Ramos (cell line): Measurements from ENCODE around the gene TCHHL1.

Source experiments
- in situ Hi-C: fragments of 300-500 bp; cut with MboI; formaldehyde crosslinking; loops from one replicate; pipeline ENCODE4 v1.14.3; 2022; ENCODE audit warnings: low sequenced_read_pairs; ENCODE audit not compliant: unreplicated experiment

TCHHL1 gene

DNA sequence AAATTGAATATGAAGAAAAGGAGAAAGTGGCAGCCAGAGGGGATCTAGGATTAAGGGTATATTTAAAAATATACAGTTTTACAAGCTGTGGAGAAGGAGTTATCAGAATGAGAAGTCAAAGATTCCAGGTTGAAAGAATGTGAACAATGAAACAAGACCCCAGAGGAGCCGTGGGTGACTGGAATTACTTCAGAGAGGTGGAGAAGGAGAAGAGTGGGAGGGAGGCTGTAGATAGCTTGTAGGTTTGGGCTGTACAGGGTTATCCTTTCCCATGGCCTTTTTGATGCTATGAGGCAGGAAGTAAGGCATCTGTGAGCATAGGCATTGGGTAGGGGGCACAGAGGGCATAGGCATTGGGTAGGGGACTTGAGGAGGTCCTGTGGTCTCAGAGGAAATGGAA lies 46.8 kb downstream of the TCHHL1 start:
- in situ Hi-C loops, result no loop called here

DNA sequence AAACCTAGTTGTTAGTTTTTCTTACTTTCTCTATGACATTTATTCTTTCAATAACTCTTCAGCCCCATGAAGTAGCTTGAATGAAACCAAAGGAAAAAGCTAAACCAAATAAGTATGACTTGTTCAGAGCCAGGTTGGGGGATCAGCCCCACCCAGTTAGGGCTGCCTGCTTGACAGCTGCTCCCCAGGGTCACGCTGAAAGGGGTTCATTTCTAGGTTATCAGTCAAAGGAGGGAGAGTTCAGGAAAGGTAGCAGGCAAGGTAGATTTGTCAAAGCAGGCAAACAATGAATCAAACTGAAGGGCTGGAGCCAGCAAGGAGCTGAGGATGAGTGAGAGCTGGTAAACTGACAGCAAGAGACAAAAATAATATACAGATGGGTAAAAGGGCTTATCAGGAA lies 49.0 kb downstream of the TCHHL1 start:
- in situ Hi-C loops, result no loop called here

DNA sequence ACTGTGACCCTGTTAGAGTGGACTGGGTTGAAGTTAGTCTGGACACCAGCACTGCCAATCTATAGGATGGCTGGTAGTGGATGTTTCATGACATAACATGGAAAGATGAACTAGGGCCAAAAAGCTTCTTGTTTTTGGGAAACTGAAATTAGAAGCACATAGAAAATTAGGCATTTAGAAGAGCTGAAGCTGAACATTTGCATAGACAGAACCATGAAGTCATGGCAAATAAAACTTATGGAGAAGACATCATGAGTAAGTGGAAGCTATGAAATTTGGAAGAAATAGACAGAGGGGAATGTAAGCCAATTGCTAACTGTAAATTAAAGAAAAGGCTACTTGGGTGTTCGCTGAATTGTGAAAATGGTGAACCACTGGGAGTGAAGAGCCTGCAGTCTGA lies 49.4 kb downstream of the TCHHL1 start:
- in situ Hi-C loops, result no loop called here

DNA sequence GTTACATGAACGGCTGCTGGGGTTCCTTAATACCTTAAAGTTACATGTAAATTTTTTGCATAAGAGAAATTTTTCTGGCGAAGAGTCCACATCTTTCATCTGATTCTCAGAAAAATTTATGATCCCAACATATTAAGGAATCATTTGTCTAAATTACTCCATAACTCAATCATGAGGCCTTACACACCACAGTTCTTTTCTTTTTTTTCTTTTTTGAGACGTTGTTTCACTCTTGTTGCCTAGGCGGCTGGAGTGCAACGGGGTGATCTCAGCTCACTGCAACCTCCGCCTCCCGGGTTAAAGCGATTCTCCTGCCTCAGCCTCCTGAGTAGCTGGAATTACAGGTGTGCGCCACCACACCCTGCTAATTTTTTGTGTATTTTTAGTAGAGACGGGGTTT lies 50.0 kb downstream of the TCHHL1 start:
- in situ Hi-C loops, result no loop called here

DNA sequence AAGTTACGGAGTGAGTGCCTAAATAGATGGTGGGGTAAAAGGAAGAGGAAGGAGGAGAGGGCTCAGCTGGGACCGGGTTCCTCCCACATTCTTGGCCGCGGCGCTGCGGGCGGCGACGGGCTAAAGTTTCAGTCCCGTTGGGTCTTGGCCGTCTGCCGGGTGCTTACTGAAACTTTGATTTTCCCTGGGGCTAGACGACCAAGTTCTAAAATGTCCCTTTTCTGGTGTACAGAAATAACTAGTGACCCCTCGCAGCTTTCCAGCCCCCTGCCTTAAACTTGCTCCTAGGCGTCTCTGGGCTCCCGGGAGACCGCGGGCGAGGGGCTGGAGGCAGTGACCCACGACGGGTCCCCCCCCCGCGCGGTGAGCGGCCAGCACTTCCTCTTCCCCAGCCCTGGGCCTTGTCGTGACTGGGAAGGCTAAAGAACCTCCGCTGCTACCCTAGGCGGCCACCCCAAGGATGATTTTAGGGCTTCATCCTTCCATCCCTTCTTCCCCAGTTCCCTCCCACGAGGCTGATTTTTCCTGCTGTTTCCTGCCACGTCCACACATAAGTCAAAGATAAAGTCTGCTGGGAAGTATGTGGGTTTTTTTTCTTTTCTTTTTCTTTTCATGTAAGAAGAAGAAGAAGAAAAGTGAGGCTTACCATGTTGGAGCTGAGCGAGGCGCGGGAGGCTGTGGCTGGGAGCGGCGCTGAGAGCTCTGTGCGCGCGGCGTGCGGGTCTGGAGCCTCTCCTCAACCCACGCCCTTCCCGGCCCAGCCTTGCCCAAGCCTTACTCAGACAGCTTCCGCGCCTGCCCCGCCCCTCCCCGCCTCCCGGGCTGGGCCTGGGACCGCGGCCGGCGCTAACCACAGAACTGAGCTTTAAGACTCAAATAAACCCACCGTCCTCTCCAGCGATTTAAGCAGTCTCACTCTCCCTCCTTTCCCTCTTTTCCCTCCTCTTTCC lies 52.3 kb downstream of the TCHHL1 start, which contains the start of gene S100A11:
TSS of gene S100A11 (minus strand) at position 738 of the 950 bp plus-strand sequence. CDS start at position 649, 89 bp downstream.
- in situ Hi-C loops, result no loop called here

DNA sequence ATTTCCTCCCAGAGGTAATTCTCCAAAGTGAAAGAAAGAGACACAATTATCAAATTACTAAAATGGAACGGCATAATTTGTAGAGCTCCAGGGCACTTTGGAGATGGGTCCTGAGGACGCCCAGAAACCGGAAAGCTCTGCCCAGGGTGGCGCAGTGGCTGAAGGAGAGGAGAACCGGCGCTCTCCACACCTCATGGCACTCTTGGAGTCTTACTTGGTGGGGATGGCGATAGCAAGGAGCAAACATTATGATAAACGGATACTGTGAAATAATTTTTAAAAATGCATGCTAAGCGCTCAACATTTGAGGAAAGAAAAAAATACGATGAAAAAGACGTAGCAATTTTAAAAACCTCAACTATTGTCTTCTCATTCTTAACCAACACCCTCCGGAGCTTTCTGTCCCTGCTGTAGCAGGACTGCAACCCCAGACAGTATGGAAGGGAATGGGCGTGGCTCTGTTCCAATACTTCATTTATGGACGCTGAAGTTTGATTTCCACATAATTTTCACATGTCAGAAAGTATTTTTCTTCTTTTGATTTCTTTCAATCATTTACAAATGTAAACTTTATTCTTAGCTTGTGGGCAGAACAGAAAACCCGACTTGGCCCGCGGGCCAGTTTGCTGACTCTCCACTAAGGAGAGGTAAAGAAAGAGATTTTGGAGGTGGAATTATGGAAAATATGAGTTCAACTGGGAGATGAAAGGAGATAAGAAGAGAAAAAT lies 53.2 kb downstream of the TCHHL1 start:
- in situ Hi-C loops, result no loop called here

DNA sequence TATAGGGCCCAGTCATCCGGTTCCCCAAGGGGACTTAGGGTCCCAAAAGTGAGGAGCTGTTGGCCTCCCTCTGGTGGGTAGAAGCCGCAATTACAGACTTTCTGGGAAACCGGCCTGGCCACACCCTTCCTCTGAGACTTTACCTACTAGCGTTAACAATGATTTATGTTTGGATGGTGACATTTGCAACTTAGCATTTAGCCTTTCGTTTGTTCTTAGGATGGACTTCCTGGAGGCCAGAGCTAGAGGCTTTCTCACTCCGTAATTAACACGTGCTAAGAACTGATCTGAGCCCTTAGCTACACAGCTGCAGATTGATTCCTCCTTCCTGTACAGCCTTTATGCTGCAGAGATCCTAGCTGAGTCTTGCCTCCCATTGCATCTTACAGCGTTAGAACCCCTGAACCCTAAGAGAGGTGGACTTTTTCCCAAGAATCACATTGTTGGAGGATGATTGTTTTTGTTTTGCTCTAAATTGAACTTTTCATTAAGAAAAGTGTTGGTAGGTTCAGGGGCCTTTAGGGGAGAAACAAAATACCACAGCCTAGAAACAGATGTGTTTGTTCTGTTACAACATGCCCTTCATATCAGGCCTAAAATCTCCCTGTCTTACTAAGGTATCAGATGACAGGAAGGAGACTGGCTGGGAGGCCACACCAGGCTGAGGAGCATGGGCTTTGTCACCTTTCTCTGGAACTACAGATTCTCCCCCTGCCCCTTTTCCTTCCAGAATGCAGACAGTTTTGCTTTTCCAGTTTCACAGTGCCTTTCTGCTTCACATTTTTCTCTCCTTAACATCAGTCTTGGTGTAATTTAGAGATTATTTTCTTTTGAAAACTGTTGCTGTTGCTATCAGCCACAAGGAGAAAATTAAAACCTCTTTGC lies 54.0 kb downstream of the TCHHL1 start:
- in situ Hi-C loops, result no loop called here

DNA sequence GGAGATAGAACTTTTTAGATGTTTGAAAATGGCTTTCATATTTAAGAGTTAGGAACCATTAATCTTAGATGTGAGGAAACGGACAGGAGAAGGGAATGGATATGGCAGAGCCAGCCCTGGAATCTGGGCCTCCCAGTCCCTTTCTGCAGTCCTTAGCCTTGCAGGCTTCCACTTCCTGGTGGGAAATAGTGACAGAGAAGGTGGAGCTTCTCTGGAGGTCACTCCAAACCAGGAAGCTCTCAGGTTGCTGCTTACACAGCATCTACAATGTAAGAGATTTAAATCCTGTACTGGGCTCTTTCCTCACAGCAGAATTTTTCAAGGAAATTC lies 54.6 kb downstream of the TCHHL1 start:
- in situ Hi-C loops, result no loop called here
